Renal cortical epithelial cell (primary cell): ENCODE data around the gene NAV2. TPM values are rescaled to one million over a fixed set of nuclear protein-coding genes. Genes with fewer than 3 reads are reported as not detected.
A peak's percentile ranks its signal among the peaks of the same experiment; 100 is the strongest.

Experiments used
- DNase-seq: peaks from one replicate; pipeline ENCODE4 v3.0.0-alpha.2; 2011; ENCODE audit warnings: low read depth
- total RNA-seq: library from RNA; depleted of rRNA; stranded (reverse); fragments of >200 nt; gene quantifications from 2 replicates; pipeline ENCODE4 v1.2.3, GENCODE V29; 2014

The NAV2 gene
- total RNA-seq, 1 donor from 2014 or later, result 41.1 TPM

- DNase-seq, result no peak
Observed at GRCh38 chr11:20038412-20038811, 325.8 kb downstream of the NAV2 start.

DNA sequence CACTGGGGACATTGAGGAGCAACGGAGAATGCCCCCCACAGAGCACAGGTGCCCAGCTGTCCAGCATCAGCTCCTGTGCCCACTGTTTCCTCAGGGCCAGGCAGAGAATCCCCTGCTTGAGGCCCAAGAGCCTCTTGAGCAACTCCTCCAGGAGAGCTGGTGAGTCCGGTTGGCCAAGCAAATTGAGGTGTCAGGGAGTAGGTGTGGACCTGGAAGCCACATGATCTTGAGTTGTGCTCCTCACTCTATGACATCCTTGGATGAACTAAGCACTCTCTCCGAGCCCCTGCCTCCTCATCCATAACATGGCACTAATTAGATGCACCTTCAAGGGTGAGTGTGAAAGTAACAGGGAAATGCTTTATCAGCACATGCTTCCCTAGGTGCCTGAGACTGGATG, 326.3 kb downstream of the NAV2 start:
- no peak for DNase-seq

GRCh38 chr11:20041499-20041898, 328.9 kb downstream of the NAV2 start:
- DNase-seq, result peak; percentile 97

DNA sequence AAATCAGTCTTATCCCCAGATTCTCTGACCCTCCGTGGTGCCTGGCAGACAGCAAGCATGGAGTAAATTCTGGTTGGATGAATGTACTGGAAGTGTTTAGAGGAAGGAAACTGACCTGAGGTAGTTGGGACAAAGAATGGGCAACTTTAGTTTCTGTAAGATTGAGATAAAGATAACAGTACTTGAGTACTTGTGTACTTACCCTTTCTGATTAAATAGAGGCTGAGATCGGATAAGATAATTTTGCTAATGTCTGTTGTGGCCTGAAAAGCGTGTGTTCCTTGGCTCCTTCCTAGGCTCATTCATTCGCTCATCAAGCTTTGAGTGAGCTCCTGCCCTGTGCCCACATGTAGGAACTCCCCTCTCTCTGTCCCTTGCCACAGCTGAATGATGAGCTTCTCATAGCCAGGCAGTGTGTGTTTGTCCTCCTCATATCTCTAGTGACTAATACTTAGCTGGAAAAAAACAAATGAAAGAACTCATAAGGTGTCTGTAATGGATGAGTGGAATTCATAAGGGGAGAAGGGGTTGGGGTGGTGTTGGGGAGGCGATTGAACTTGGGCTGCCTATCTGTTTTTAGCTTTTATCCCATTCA, 329.5 kb downstream of the NAV2 start:
- DNase-seq, result peak; percentile 62

- no peak for DNase-seq
Observed at GRCh38 chr11:20042811-20043341, 330.2 kb downstream of the NAV2 start.

DNA sequence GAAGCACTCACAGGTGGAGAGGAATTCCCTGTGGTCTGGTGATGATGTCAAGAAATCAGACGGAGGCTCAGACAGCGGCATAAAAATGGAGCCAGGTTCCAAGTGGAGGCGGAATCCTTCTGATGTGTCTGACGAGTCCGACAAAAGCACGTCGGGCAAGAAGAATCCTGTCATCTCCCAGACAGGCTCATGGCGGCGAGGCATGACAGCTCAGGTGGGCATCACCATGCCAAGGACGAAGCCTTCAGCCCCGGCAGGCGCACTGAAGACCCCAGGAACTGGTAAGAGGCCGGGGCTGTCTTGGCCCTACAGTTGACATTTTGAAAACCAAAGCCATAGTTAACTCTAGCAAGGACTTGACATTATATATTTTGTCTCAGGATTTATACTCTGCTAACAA, 331.4 kb downstream of the NAV2 start:
- DNase-seq, result no peak

DNA sequence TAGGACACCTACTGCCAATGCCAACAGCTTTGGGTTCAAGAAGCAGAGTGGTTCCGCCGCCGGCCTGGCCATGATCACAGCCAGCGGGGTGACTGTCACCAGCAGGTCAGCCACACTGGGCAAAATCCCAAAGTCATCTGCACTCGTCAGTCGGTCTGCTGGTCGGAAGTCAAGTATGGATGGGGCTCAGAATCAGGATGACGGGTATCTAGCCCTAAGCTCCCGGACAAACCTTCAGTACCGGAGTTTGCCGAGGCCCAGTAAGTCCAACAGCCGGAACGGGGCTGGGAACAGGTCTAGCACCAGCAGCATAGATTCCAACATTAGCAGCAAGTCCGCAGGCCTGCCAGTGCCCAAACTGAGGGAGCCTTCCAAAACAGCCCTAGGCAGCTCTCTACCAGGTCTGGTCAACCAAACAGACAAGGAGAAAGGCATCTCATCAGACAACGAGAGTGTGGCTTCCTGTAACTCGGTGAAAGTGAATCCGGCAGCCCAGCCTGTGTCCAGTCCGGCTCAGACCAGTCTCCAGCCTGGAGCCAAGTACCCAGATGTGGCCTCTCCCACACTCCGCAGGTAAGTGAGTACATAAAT, 332.6 kb downstream of the NAV2 start:
- no peak for DNase-seq

DNA sequence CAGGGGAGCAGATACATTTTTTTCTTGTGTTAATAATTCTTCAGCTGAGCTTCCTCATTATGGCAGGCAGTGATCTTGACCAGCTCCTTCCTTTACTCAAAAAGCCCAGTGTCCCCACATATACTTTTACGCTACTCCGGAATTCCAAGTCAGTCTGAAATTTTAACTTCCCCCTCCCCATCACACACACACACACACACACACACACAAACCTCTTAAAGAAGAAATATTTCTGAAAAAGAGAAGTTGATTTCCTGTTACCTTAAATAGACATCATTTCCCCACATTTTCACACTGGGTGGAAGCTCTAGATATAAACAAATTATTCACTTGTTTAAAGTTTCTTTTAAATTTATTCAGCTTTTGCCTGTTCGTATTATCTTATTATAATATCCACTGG, 333.8 kb downstream of the NAV2 start:
- no peak for DNase-seq

- peak; percentile 52 for DNase-seq
Observed at GRCh38 chr11:20047006-20047768, 334.6 kb downstream of the NAV2 start.

GRCh38 chr11:20047769-20048154, 335.1 kb downstream of the NAV2 start:
- no peak for DNase-seq

DNA sequence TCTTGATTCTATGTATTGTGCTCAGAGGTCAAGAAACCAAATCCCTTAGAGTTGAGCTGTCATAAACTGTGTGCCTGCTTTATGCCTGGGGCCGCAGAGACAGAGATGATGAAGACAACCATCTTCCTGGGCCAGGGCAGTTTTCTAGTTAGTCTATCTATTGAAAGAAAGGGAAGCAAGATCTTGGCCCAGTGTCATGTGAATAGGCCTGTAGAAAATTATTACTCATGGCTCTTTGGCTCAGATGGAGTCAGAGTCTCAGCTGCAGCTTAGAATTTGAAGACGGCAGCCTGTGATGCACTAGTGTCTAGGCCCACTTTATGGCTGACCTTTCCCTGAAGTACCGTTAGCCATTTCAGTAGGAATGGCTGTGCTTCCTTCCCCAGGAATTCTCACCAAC, 335.6 kb downstream of the NAV2 start:
- DNase-seq, result no peak

DNA sequence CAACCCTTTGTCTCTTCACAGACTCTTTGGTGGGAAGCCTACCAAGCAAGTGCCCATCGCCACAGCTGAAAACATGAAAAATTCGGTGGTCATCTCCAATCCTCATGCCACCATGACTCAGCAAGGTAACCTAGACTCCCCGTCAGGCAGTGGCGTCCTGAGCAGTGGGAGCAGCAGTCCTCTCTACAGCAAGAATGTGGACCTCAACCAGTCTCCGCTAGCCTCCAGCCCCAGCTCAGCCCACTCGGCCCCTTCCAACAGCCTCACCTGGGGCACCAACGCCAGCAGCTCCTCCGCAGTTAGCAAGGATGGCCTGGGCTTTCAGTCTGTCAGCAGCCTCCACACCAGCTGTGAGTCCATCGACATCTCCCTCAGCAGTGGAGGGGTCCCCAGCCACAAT, 336.1 kb downstream of the NAV2 start:
- DNase-seq, result no peak

GRCh38 chr11:20049231-20049630, 336.6 kb downstream of the NAV2 start:
- DNase-seq, result no peak

GRCh38 chr11:20050048-20050447, 337.4 kb downstream of the NAV2 start:
- no peak for DNase-seq

DNA sequence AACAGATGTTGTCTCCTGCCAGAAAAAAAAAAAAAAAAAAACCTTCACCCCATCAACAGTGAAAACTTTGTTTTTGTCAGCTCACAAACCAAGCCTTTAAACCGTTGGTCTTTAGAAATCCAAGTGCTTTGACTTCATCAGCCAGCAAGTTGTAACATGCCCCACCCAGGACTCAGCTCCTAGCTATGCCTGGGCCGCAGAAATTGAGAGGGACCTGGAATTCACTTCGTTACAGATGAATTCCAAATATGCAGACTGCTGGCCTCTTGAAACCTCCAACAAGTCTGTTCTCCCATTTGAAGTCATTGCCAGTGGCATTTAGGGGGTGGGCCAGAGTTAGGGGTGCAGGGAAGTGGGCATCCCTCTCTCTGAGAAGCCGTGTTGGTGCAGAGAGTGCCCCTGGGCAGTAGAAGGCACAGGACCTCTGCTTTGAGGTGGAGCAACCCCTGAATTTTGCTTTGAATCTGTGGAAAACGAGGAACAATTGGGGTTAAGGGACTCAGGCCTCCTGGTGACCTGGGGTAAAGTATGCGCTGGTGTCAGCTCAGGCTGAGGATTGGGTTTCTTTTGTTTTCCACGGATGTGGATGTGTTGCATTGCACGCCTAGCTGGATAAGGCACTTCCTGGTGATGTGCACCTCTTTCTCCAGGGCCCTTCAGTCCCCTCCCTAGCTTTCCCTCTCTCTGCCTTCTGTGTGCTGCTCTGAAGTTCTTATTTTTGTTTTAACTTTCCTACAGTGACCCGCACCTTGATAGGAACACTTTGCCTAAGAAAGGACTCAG, 338.1 kb downstream of the NAV2 start:
- DNase-seq, result no peak

DNA sequence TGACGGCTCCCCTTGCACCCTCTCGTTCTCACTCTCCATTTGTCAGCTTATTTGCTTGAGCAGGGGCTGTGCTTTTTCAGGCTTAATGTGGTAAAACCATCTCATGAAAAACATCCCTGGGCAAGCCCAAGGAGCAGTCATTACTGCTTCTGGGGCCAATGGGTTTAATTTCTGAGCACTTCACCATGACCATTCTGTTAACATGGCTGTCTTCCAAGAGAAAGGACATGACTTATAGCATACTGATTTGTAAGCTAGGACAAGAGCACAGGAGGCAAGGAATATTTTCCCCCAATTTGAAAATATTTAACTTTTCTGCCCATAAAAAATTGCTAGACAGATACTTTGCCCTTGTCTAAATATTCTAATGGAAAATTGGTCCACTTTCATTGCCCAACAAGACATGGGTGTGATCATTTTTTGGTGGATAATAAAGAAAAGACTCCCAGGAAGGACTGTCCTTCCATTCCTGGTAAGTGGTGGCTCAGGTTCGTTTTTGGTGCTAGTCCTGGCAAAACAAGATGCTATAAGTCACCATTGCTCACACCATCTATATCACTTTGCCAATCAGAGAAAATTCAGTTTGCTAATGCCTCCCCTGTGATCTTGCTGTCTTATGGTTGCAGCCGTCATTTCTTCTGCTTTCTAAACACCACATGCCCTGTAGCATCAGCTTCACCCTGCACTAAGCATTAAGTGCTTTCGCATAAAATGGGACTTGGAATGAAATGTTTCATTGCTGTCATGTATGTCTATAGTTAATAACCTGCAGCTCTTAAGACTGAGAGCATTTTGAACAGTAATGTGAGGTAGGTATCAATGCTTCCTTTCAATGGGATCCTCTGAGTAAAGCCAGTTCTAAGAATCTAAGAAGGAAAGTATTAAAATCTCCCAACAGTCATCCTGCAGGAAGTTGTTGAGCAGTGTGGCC, 339.1 kb downstream of the NAV2 start:
- DNase-seq, result peak; percentile 54

DNA sequence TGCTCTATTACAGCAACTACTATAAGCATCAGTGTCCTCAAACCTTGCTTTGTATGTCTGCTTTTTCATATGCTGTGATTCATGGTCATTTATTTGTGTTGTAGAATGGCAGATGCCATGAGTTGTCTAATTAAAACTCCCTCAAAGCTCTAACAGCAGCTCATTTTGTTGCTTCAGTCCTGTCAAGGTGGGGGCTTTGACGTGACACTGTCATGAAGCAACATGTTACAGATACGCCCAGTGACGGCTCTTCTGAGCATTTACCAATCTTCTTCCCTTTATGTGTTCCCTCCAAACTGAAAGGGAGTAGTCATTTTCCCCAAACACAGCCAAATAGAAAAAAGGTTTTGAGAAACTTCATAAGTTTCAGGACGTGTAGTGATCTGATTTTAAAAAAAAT, 340.9 kb downstream of the NAV2 start:
- no peak for DNase-seq

GRCh38 chr11:20054584-20054983, 341.9 kb downstream of the NAV2 start:
- no peak for DNase-seq

DNA sequence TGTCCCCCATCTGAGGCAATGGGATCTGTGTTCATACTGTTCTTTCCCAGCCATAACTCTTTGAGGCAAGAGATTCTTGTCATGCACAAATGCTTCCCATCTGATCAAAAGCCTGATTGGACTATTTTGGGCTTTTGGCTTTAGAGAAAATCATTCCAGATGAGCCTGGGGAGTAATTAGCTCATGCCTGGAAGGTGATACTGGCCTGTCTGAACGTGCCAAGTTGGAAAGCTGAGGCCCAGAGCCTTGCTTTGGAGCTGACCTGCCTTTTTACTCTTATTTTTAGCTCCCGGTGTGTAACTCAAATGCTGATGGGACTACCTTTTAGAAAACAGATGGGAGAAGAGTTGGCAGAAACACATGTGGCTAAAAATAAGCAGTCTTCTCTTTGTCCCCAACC, 342.7 kb downstream of the NAV2 start:
- DNase-seq, result no peak

- DNase-seq, result no peak
Observed at GRCh38 chr11:20056109-20056949, 343.7 kb downstream of the NAV2 start.
